HG02571 (cell line): Measurements from ENCODE around the gene SLC2A9.

Experiments
- ATAC-seq: cut with Tn5 transposase; IDR thresholded peaks from one replicate; pipeline ENCODE4 v1.9.1; 2021; ENCODE audit warnings: mild to moderate bottlenecking, moderate library complexity; ENCODE audit not compliant: unreplicated experiment

Gene SLC2A9

DNA sequence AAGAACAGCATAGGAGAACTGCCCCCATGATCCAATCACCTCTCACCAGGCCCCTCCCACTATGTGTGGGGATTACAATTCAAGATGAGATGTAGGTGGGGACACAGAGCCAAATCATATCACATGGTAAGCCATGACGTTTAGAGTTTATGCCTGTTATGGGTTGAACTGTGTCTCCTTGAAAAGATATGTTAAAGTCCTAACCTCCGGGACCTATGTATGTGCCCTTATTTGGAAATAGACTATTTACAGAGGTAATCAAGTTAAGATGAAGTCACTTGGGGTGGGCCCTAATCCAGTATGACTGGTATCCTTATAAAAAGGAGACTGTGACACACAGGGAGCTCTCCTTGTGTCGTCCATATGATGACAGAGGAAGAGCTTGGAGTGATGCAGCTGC, 25.2 kb upstream of the SLC2A9 start:
- ATAC-seq = no peak

DNA sequence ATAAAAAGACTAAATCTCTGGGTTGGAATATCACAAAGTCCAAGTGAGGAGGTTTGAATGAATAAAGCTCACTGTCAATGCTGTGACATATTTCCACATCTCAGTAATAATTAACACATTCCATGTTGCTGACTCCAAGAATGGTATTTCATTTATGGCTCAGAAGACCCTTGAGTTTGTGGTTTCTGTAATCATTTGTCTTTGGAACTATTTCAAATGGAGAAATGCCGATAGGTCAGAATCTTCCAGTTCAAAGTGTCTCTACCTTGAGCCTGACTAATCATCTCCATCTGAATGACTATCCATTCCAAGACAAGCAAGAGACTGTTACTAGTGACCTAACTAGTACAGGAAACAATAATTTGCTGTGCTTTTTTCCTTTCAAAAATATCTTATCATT, 24.2 kb upstream of the SLC2A9 start:
- no peak for ATAC-seq

DNA sequence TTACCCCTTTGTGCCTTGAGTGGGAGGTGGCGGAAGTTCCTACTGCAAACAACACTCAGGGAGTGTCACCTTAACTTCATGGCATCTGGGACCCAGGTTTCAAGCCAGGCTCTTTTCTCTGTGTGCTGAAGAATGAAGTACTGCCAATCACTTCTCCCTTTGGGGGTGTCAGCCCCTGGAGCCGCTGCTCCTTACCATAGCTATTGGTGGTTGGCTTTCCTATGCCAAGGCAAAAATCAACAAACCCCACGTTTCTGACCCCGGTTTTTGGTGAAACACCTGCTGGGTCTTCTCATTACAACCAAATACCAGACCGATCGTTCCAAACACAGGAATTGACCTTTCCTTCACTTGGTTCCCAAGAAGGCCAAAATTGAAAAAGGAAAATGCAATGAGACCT, 19.7 kb upstream of the SLC2A9 start:
- no peak for ATAC-seq

DNA sequence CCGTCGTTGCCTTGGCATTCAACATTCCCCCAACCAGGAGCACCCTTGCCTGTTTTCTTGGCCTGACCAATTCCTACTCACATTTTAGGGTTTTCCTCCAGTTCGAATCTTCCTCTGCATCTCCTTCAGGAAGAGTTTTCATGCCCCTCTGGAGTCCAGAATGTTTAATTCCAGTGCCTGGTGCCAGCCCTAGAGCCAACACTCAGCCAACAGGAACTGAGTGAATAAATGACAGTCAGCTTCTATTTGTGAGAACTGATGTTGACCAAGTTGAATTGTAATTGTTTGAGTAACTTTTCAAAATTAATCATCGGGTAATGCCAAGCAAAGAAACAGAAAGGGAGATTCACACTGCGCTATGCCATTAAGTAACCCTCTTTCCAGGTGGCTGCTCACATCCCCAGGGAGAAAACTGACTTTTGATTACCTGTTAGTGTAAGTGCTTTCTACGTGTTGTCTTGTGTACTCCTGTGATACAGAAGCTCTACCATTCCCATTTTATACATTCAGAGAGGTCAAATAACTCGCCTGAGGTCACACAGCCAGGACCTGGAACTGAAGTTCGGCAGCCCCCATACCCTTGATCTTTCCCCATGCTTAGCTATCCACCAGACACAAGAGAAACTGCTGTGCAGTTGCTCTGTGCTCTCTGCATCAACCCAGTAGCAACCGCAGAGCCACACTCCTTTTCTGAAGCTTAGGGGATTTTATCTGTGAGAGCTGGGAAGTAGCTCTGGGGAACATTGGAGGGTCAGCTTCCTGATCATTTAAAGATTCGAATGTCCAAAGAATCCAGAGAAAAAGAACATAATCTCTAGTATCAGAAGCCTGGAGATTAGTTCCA, 19.0 kb upstream of the SLC2A9 start:
- no peak for ATAC-seq

DNA sequence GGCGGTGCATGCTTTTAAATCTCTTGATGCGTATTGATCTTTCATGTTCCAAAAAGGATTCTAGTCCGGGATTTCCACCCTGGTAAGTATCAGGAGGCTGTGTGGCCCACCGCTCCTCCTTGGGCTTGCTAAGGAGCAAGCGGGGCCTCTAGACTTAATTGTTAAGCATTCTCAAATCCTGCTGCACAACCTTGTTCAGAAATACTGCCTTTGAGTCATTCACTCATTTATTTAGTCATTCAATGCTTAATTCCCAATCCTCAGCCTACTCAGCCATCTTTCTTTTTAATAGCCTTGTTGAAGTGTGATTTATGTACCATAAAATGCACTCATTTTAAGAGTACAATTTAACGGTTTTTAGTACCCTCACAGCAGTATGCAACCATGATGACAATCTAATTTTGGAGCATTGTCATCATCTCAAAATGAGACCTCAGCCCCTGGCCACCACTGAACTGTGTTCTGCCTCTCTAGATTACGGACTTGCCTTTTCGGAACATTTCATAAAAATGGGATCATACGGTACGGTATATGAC, 15.6 kb upstream of the SLC2A9 start:
- ATAC-seq = no peak

DNA sequence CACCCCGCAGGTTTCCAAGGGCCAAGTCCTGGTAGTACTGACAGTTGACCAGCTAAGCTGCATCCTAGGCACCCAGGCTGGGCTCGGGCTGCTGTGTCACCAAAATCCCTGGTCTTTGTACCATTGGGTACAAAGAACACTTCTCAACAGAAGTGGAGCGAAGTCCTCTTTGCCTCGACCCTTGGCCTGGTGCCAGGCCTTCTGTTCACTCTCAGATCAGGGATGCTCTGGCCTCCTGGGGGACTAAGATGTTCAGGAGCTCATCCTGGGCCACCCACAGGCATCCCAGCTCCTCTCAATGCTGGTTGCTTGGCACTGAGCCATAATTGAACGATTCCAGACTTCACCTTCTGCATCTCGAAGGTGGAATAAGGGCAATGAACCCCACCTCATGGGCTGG, 13.8 kb upstream of the SLC2A9 start:
- no peak for ATAC-seq

DNA sequence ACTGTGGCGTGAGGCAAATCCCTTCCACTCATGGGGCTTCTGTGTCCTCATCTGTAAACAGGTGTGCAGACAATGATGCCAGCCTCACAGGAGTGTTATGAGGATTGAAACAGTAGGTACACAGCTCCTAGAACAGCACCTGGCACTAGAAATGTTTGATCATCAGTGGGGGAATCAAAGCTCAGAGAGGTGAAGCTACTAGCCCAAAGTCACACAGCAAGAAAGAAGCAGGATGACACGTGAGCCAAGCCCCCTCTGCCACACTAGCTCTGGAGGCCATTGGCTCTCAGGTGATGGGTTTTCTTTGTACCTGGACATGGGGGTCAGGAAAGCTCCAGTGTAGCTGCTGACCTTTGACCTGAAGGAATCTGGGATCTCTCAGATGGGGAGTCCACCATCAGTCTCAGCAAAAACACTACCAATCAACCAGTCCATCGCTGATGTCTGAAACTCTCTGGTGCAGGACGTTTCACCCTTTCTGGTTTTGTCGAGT, 13.4 kb upstream of the SLC2A9 start:
- no peak for ATAC-seq

DNA sequence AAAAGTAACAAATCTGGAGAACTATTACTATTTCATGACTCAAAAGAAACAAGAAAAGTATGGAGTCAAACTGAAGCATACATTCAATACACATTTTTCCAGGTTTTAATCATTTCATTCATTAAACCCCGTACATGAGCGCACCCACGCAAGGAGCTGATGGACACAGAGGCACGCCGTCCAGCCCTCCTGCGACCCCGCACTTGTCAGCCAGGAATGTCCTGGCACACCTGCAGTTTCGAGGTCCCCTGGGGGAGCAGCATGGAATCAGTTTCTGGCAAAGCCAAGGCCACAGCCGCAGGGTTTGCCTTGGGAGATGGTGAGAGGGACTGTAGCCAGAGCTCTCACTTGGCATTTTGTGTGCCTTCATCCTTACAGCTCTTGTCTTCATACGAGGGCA, 12.8 kb upstream of the SLC2A9 start:
- no peak for ATAC-seq

DNA sequence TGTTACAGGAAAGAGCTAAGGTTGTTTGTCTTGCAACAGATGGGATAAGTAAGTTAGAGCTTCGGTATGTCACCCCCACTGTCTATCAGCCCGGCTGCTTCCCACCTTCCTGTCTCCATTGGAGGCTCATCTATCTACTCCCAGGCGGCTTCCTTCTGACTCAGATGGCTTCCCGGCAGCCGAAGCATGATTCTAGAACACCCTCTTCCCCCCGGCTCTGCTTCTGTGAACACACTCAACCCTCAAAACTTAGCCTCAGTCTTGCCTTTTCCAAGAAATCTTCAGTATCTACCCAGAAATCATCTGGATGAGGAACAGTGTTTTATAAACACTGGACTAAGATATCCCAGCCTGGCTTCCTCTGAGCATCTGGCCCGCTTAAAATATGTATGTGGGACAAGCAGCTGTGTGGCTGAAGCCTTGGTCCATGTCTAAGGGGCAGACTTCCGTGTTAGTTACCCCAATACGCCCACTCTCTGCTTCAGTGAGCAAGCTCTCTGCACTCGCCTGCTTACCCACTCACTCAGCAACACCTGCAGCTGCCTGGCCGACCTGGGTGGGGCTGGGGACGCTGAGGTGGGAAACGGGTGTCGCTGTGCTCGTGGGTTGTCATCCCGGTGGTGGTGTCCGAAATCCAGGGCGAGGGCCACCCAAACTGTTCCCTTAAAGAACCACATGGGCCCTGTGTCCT, 12.0 kb upstream of the SLC2A9 start:
- ATAC-seq = no peak

DNA sequence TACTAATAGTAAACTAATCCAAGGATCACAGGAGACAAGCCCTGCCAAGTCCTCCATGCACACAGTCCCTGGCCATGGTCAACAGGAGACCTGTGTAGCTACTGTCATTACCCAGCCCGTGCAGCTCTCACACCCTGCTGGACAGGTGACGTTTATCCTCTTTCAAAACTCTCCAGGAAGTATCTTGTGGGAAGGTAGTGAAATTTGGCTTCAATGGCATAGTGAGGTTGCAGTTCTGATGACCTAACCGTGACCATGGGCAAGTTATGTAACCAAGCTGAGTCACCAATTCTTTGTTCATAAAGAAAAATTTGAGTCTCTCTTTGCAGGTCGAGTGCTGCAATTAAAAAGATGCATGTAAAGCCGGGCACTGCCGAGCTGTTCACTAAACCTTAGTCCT, 11.3 kb upstream of the SLC2A9 start:
- ATAC-seq = no peak

DNA sequence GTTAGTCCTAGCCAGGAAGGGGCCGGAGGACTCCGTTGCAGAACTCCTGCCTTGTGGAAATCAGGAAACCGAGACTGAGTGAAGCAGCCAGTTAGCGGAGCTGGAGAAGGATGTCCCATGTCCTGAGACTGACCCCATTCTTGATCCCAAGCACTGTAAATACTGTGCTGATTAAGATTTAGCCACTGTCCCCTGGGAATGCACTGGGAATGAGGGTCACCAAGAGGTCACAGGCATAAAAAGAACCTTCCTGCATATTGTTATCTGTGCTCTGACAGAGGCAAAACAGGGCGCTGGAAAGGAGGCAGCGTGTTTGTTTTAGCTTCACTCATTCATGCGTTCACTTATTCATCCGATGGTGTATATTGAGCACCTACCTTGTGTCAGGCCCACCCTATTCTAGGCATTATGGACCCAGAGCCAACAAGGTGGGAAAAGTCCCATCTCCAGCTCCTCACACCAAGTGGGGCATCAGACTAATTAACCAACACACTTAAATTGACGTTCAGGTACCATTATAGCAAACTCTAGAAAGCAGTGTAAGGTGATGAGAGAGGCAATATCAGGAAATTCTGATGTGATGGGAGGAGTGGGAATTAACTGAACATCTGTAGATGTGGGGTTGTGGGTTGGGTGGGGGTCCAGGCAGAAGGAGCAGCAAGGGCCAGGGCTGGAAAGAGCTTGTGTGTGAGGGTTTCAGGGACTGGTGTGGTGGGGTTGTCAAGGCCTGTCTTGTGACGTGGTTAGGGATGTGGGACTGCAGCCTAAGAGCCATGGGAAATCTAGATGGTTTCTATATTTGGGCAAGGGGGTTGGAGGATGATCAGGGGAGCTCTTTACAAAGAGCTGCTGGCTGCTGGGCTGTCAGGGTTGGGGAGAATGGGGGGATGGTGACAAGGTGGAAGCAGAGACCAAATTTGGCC, 10.6 kb upstream of the SLC2A9 start:
- no peak for ATAC-seq

DNA sequence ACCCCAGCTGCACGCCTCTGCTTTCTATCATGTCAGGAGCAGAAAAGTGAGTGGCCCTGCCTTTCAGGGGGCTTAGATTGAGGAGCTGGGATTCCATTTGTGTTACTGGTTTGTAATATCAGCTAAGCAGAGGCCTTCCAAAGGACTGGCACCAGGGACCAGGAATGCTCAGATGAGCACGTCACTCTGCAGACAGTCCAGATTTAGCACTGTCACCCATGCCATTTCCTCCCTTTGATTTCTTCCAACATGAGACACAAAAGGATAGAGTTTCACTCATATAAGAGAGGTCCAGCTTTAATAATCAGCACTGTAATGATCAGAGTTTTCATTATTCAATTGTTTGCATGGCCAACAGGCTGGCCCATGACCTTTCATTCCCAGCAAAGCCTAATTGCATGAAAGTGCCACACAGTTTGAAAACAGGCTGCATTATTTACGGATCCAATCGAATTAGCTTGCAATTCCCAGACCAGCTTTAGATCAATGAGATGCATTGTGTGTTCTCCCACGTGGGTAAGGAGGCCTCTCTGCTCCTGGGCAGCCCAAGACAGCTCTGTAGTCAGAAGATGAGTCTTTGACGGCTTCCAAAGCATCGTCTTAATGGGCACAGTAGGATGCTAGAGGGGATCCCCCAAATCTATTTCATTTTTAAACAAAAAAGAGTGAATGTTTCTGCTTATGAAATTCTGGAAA, 9.8 kb upstream of the SLC2A9 start:
- ATAC-seq = no peak

DNA sequence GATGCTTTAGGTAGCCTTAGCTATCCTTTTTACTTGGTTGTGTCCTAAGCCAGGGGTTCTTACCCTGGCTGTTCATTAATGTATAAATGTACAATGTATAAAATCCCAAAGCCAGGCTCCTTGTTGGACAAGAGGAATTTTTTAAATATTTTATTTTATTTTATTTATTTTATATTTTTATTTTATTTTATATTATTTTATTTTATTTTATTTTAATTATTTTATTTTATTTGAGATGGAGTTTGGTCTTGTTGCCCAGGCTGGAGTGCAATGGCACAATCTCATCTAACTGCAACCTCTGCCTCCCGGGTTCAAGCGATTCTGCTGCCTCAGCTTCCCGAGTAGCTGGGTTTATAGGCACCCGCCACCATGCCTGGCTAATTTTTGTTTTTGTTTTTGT, 8.1 kb upstream of the SLC2A9 start:
- no peak for ATAC-seq

DNA sequence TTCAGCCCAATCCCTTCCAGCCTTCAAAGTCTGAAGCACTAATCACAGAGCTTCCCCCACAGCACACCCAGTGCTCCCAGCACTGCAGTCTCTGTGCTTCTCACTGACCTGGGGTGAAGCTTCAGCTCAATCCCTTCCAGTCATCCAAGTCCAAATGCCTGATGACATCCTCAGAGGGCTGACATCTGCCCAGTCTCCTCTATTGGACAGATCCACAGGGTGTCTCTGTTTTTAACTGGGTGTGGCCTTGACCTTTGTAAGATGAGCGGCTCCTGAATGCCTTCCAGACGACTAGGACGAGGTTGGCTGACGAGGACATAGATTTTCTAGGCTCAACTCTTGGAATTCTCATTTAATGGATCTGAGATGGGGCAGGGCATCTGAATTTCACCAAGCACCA, 7.6 kb upstream of the SLC2A9 start:
- ATAC-seq = no peak

DNA sequence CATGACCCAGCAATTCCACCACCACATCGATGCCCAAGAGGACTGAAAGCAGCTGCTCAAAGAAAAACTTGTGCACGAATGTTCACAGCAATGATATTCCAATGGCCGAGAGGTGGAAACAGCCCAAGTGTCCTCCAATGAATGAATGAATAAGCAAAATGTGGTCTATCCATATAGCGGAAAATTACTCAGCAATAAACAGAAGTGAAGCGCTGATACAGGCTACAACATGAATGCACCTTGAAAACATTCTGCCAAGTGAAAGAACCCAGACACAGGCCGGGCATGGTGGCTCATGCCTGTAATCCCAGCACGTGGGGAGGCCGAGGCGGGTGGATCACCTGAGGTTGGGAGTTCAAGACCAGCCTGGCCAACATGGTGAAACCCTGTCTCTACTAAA, 5.2 kb upstream of the SLC2A9 start:
- no peak for ATAC-seq

DNA sequence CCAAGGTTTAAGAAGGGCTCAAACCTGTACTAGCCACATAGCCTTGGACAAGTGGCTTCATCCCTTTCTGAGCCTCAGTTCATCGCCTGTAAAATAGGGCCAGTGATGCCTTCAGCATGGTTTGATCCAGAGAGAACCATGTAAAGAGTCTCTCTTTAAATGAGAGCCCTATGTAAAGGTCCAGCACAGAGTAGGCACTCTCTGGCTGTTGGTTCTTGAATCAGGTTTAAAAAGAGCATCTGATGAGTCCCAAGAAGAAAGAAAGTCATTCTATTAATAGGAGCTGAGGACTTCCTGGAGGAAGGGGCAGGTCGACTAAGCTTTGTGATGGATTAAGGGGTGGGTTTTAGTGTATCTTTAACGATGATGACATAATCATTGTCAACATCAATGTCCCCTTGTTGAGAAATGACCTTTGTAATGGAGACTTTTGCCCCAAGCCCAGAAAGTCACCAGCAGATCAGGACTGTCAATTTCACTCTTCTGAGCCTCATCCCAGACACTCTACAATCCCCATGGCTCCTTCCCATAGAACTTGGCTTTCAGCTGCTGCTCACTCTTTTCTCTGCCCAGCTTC, 4.0 kb upstream of the SLC2A9 start:
- ATAC-seq = no peak

DNA sequence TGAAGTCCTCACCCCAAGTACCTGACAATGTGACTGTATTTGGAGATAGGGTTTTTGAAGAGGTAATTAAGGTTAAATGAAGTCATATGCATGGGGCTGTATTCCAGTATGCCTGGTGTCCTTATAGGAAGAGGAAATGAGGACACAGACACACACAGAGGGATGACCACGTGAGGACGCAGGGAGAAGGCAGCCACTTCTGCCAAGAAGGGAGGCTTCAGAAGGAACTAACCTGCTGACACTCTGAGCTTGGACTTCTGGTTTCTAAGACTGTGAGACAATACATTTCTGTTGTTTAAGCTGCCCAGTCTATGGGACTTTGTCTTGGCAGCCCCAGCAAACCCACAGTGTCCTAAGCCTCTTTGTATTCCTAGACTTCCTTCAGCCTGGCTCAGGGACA, 3.0 kb upstream of the SLC2A9 start:
- no peak for ATAC-seq

DNA sequence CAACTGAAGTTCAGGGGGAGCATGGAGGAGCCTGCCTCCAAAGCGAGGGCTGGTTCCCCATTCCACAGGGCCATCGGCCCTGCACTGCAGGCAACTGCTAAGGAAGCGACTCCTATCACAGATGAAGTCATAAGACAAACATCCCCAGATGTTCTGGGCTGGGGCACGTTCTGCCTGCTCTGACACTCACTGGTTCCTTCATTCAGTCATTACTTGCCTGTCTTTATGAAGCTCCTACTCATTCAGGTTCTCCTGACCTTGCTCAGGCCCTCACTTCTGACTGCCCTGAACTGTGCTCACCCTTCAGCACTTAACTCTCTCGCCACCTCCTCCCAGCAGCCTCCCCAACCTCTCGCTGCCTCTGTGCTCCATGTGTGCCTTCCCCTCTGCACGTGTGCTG, 2.5 kb upstream of the SLC2A9 start:
- no peak for ATAC-seq

DNA sequence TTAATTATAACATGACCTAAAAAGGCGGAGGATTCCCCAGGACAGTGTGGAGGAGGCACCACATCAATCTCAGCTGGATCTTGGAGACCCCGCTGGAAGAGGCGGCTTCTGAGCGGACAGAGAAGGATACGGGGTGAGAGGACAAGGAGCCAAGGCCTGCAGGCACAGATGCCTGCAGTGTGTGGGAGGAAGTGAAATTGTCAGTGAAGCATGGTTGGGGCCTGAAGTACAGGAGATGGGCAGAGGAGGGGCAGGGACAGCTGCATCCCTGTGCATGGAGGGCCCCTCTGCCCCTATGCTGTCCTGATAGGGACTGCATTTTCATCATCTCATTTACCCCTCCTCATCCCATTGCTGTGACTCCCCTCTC, 1.7 kb upstream of the SLC2A9 start:
- no peak for ATAC-seq

DNA sequence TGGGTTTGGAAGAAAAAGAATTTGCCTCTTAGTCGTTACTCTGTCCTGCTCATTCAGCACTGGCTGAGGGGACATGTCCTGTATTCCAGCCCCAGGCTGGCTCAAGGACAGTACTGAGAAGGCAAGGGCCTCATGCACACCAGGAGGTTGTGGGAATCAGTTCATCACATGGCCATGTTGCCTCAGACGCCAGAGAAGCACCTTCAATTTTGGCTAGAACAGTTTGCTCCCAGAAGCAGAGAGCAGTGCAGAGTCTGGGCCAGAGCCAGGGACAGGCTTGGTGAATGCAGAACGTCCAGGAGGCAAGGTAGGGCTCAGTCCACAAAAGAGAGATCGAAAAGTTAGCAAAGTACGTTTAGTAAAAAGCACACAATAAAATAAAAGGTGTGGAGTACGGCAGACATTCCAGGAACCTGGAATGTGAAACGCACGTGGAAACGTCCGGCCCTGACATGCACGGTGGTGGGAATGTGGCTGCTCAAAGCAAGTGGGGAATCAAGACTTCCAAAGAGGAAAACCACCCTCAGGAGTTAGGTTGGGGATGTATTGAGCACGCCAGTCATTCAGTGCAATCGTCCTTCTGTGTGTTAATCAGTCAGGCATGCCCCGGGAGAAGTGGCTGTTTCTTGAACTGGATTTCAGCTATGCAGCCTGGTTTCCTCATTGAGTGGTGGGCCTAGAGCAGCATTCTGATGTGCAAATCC, 1.2 kb upstream of the SLC2A9 start:
- no peak for ATAC-seq
